ENCODE data around the gene KLHL15.

GRCh38 chrX:24012266-24012665, 14.7 kb downstream of the KLHL15 start:
- TF ChIP-seq POLR2A (IDR thresholded peaks at IDR 0.05; ENCODE audit: low read depth, low read length): no peak
- no peak for TF ChIP-seq CTCF (conservative IDR thresholded peaks at IDR 0.05; ENCODE audit: low read depth, low read length)
- TF ChIP-seq MXI1 (IDR thresholded peaks at IDR 0.05; ENCODE audit: borderline replicate concordance, low read depth, low read length): no peak
- no peak for TF ChIP-seq CEBPB (IDR thresholded peaks at IDR 0.05; ENCODE audit: low read depth, low read length)
- no peak for TF ChIP-seq MAZ (IDR thresholded peaks at IDR 0.05; ENCODE audit: borderline replicate concordance, low read depth, low read length)
- no peak for TF ChIP-seq RFX5 (IDR thresholded peaks at IDR 0.05; ENCODE audit: low read depth, low read length)
- TF ChIP-seq FOS (IDR thresholded peaks at IDR 0.05; ENCODE audit: low read depth, low read length): no peak
- TF ChIP-seq BHLHE40 (IDR thresholded peaks at IDR 0.05; ENCODE audit: low read depth, low read length): no peak
- no peak for TF ChIP-seq RCOR1 (IDR thresholded peaks at IDR 0.05; ENCODE audit: insufficient replicate concordance, low read length)
- TF ChIP-seq SMC3 (IDR thresholded peaks at IDR 0.05; ENCODE audit: low read depth, low read length): no peak
- no peak for TF ChIP-seq USF2 (IDR thresholded peaks at IDR 0.05; ENCODE audit: low read depth, low read length)
- TF ChIP-seq NFE2L2 (IDR thresholded peaks at IDR 0.05; ENCODE audit: low read depth, low read length): no peak
